ENCODE results near the gene SERINC3. TPM values are rescaled to one million over a fixed set of nuclear protein-coding genes. Genes with fewer than 3 reads are reported as not detected.

SERINC3 gene
- total RNA-seq, 1 donor from 2014 or later, result 36.6 TPM

DNA sequence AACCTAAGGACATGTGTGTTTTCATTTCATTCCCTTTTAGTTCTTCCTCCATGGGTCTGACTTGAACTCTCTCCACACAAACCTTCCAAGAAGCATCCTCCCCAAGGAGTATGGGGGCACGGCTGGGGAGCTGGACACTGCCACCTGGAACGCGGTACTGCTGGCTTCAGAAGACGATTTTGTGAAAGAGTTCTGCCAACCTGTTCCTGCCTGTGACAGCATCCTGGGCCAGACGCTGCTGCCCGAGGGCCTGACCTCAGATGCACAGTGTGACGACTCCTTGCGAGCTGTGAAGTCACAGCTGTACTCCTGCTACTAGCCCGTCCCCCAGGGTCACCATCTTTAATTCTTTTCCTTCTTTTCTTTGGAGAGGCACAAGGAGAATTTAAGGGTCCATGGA, 32.6 kb downstream of the SERINC3 start:
- no peak for DNase-seq (ENCODE audit: low read depth)
- TF ChIP-seq, protein P1, sequence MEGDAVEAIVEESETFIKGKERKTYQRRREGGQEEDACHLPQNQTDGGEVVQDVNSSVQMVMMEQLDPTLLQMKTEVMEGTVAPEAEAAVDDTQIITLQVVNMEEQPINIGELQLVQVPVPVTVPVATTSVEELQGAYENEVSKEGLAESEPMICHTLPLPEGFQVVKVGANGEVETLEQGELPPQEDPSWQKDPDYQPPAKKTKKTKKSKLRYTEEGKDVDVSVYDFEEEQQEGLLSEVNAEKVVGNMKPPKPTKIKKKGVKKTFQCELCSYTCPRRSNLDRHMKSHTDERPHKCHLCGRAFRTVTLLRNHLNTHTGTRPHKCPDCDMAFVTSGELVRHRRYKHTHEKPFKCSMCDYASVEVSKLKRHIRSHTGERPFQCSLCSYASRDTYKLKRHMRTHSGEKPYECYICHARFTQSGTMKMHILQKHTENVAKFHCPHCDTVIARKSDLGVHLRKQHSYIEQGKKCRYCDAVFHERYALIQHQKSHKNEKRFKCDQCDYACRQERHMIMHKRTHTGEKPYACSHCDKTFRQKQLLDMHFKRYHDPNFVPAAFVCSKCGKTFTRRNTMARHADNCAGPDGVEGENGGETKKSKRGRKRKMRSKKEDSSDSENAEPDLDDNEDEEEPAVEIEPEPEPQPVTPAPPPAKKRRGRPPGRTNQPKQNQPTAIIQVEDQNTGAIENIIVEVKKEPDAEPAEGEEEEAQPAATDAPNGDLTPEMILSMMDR (conservative IDR thresholded peaks at IDR 0.05; ENCODE audit: low read depth, low read length), result no peak
- H3K4me3 ChIP-seq (ENCODE audit: low read depth, low read length), result no peak overlapping the region

DNA sequence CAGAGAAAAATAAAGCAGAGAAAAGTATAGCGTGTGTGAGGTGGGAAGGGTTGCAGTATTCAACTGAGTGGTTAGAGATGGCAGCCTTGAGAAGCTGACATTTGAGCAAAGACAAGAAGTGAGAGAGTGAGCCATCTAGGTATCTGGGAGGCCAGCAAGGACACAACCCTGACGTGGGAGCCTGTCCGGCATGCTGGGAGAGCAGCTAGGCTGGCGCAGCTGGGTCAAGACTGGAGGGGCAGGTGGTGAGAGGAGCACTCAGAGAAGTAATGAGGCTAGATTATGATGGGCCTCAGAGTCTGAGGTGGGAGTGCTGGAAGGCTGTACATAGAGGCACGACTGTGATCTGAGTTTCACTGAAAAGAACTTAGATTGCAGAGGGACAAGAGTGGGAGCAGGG, 33.3 kb downstream of the SERINC3 start:
- TF ChIP-seq, protein P1 (conservative IDR thresholded peaks at IDR 0.05; ENCODE audit: low read depth, low read length), result no peak
- no peak for DNase-seq (ENCODE audit: low read depth)
- no peak overlapping the region for H3K4me3 ChIP-seq (ENCODE audit: low read depth, low read length)

DNA sequence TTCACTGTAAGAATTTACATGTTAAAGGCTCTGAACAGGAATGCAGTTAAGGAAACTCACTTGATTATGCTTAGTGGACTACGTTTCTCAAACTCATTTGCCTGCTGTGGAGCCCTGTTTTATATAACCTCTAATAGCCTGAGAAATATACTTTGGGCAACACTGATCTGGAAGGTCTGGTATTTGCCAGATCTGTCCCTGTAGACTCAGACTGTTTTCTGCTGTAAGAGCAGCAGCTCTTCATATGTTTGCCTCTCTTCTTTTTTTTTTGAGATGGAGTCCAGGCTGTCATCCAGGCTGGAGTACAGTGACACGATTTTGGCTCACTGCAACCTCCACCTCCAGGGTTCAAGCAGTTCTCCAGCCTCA, 36.1 kb downstream of the SERINC3 start:
- no peak overlapping the region for H3K4me3 ChIP-seq (ENCODE audit: low read depth, low read length)
- TF ChIP-seq, protein P1 (conservative IDR thresholded peaks at IDR 0.05; ENCODE audit: low read depth, low read length), result no peak
- no peak for DNase-seq (ENCODE audit: low read depth)

DNA sequence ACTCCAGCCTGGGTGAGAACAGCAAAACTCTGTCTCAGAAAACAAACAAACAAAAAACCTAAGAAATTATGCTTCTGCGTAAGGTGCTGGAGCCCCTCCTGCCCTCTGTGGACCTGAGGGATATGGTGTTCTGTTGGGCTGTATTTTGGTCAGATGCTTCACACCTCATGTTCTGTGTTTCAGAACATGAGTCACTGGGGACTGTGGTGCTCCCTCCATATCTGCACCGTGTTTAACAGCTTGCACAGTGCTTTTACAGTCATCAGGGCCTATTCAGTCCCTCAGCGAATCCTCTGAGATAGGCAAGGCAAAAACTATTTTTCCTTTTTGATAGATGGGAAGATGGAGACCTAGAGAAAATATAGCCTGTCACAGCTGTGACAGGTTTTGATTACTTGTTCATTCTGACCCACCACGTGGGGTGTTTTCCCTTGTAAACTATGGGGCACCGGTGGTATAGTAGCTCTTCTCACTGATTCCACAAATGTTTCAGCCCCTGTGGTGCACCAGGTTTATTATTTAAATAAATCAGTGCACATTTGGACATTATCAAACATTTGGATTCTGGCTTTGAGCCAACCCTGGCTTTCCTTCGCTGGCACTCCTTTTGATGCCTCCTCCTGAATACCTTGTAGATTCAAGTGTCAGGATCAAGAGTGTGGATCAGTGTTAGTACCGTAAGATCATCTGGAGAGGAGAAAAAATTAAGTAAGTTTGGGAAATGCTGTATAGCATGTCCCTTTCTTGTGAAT, 36.6 kb downstream of the SERINC3 start:
- H3K4me3 ChIP-seq (ENCODE audit: low read depth, low read length), result no peak overlapping the region
- TF ChIP-seq, protein P1 (conservative IDR thresholded peaks at IDR 0.05; ENCODE audit: low read depth, low read length), result no peak
- no peak for DNase-seq (ENCODE audit: low read depth)

DNA sequence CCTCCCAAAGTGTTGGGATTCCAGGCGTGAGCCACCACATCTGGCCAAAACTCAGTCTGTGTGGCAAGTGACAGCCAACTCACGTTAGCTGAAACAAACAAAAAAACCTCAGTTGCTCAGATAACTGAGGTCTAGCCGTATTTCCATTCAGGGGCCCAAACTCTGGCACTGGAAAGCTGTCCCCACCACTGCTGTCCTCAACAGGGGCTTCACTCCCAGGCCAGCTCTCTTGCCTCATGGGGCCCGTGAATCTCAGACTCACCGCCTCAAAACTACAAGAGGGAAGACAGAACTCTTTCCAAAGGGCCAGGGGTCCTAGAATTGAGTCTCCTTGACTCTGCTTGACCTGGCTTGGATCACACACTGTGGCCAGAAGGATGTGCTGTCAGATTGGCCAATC, 38.8 kb downstream of the SERINC3 start:
- H3K4me3 ChIP-seq (ENCODE audit: low read depth, low read length), result no peak overlapping the region
- TF ChIP-seq, protein P1 (conservative IDR thresholded peaks at IDR 0.05; ENCODE audit: low read depth, low read length), result no peak
- DNase-seq (ENCODE audit: low read depth), result no peak

DNA sequence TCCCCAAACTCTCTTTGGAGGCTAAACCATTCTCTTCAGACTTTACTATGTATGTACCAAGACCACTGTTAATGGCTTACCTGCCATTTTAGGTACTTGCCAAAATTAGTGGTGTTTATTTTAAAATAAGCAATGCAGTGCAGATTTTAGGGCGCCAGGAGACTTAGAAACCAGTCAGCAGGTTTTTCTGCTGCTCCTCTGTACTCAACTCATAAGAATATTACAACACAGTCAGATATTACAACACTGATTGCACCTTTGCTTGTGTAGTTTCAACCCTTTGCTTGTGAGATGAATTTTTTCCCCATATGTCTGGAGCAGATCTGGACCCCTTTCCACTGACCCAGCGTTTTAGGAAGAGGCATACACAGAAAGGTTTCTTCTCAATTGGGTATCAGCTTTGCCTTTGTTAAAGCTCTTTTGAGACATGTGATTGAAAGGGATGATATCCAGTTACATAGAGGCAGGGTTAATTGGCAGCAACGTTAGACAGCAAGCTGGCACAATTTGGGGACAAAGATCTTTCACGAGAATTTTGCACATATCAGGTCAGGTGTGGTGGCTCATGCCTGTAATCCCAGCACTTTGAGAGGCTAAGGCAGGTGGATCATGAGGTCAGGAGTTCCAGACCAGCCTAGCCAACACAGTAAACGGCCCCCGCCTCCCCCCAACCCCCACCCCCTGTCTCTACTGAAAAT, 40.0 kb downstream of the SERINC3 start:
- no peak overlapping the region for H3K4me3 ChIP-seq (ENCODE audit: low read depth, low read length)
- TF ChIP-seq, protein P1 (conservative IDR thresholded peaks at IDR 0.05; ENCODE audit: low read depth, low read length), result no peak
- DNase-seq (ENCODE audit: low read depth), result no peak
